Right cardiac atrium (tissue), 5 donors: ENCODE results near the gene MED29. TPM values are rescaled to one million over a fixed set of nuclear protein-coding genes. Genes with fewer than 3 reads are reported as not detected.
A peak's percentile ranks its signal among the peaks of the same experiment; 100 is the strongest.

Experiments used
- ATAC-seq, 2 donors: fragments of 200-7000 bp; cut with Tn5 transposase; one replicate each; pipeline versions ENCODE4 v1.8.0 to v1.9.1; 2020; ENCODE audit warnings: moderate library complexity in 2 of 2, mild to moderate bottlenecking in 1 of 2
- DNase-seq, 3 donors: peaks; one replicate each; pipeline ENCODE4 v3.0.0-alpha.2; 2020
- H3K27ac ChIP-seq: one replicate; pipeline ENCODE4 v1.5.1; 2013; ENCODE audit warnings: mild to moderate bottlenecking, low read length, control low read depth, moderate library complexity
- H3K27me3 ChIP-seq: one replicate; pipeline ENCODE4 v1.6.1; 2013; ENCODE audit not compliant: control insufficient read depth, insufficient read depth
- H3K4me1 ChIP-seq: one replicate; pipeline ENCODE4 v1.6.1; 2013; ENCODE audit warnings: low read length; ENCODE audit not compliant: control insufficient read depth, insufficient read depth
- H3K4me3 ChIP-seq: one replicate; pipeline ENCODE4 v1.5.1; 2013; ENCODE audit warnings: low read length, control low read depth
- H3K9me3 ChIP-seq: one replicate; pipeline ENCODE4 v1.6.1; 2013; ENCODE audit warnings: low read length; ENCODE audit not compliant: control insufficient read depth
- WGBS: extraction: QIAGEN DNeasy Blood & Tissue Kit; methylation state at CpG from one replicate; pipeline ENCODE4 v1.1.7; 2013; 5-methylcytosine and 5-hydroxymethylcytosine counted together
- intact Hi-C, 4 donors: fragments of 100-400 bp; cut with DNase I; formaldehyde crosslinking; loops; one replicate each; pipeline versions ENCODE4 v1.11.0 to v1.14.0; 2022 to 2023
- polyA plus RNA-seq: library from polyadenylated mRNA; stranded (reverse); fragments of 200-250 nt; gene quantifications from one replicate; pipeline ENCODE4 v1.2.3, GENCODE V29; 2013
- total RNA-seq, 4 donors: library from RNA; stranded (reverse); fragmentation: NEBNext Ultra II Directional; extraction: Animal tissue kit (Norgen Biotek cat#: 25700); gene quantifications; one replicate each; pipeline ENCODE4 v1.2.1, GENCODE V29; 2021
- donor health status: healthy with polysubstance abuse.
- donor health status: DM: no; HTN: yes; CAD: no.
- donor health status: DM: no; HTN: no; CAD: no.
- donor health status: DM: no; HTN: yes; CAD: no; lungs with severe emphysema.
- donor health status: DM: yes; HTN: yes; CAD: no.

Gene MED29
- total and polyA plus RNA-seq, 5 donors = 25.1 to 38.3 (median 27.1) TPM

- ATAC-seq = no peak
- no peaks in the 10 kb centered on the region for H3K9me3 ChIP-seq
- WGBS = 77% methylated on average over 16 of the region's 16 CpGs
- no peak overlapping the region for H3K4me3 ChIP-seq
- peak in 2 of 3 donors; percentile 42 to 60 for DNase-seq
- intact Hi-C loops = no loop called here
- H3K4me1 ChIP-seq = peaks cover 4% of the 10 kb centered on the region
- no peak overlapping the region for H3K27ac ChIP-seq
- H3K27me3 ChIP-seq = no peaks in the 10 kb centered on the region
Measured at GRCh38 chr19:39424934-39425333, 33.8 kb downstream of the MED29 start.

- 88% methylated on average over 7 of the region's 7 CpGs for WGBS
- no peak for ATAC-seq
- peak in 1 of 3 donors; percentile 6 for DNase-seq
- H3K9me3 ChIP-seq = no peaks in the 10 kb centered on the region
- intact Hi-C loops = no loop called here
- H3K27ac ChIP-seq = no peak overlapping the region
- no peaks in the 10 kb centered on the region for H3K27me3 ChIP-seq
- H3K4me1 ChIP-seq = peaks cover 4% of the 10 kb centered on the region
- no peak overlapping the region for H3K4me3 ChIP-seq
Measured at GRCh38 chr19:39425744-39426143, 34.6 kb downstream of the MED29 start.

- intact Hi-C loops = no loop called here
- DNase-seq = no peak
- H3K4me1 ChIP-seq = peaks cover 4% of the 10 kb centered on the region
- no peak for ATAC-seq
- no peak overlapping the region for H3K27ac ChIP-seq
- 53% methylated on average over 5 of the region's 5 CpGs for WGBS
- H3K4me3 ChIP-seq = no peak overlapping the region
- H3K9me3 ChIP-seq = no peaks in the 10 kb centered on the region
- H3K27me3 ChIP-seq = no peaks in the 10 kb centered on the region
Measured at GRCh38 chr19:39426170-39426569, 35.0 kb downstream of the MED29 start.

GRCh38 chr19:39427707-39428106 lies 36.5 kb downstream of the MED29 start:
- no peaks in the 10 kb centered on the region for H3K27me3 ChIP-seq
- no peak overlapping the region for H3K4me3 ChIP-seq
- no peak for ATAC-seq
- 89% methylated on average over 11 of the region's 11 CpGs for WGBS
- DNase-seq = peak in 1 of 3 donors; percentile 21
- peaks cover 4% of the 10 kb centered on the region for H3K4me1 ChIP-seq
- no peak overlapping the region for H3K27ac ChIP-seq
- intact Hi-C loops = no loop called here
- no peaks in the 10 kb centered on the region for H3K9me3 ChIP-seq

GRCh38 chr19:39428283-39429112 lies 37.3 kb downstream of the MED29 start:
- Histone ChIP-seq H3K27ac (peak overlapping the region; percentile 82), H3K4me3 (no peak overlapping the region), H3K4me1 (peaks cover 4% of the 10 kb centered on the region), H3K9me3 (no peaks in the 10 kb centered on the region), H3K27me3 (no peaks in the 10 kb centered on the region)
- intact Hi-C loops = no loop called here
- ATAC-seq (peak; percentile 73 to 88), DNase-seq (peak; percentile 83 to 91 (median 91))
- 17% methylated on average over 23 of the region's 23 CpGs for WGBS

- intact Hi-C loops = no loop called here
- H3K27me3 ChIP-seq = no peaks in the 10 kb centered on the region
- 62% methylated on average over 25 of the region's 25 CpGs for WGBS
- ATAC-seq (peak in 1 of 2 donors; percentile 52), DNase-seq (peak in 2 of 3 donors; percentile 53 to 62)
- peak overlapping the region; percentile 13 for H3K27ac ChIP-seq
- H3K9me3 ChIP-seq = no peaks in the 10 kb centered on the region
- no peak overlapping the region for H3K4me3 ChIP-seq
- H3K4me1 ChIP-seq = peaks cover 7% of the 10 kb centered on the region
Measured at GRCh38 chr19:39430675-39431593, 39.8 kb downstream of the MED29 start.

GRCh38 chr19:39432677-39433025 lies 41.5 kb downstream of the MED29 start:
- DNase-seq (peak in 1 of 3 donors; percentile 36), ATAC-seq (no peak)
- WGBS = 97% methylated on average over 8 of the region's 8 CpGs
- no peak overlapping the region for H3K4me3 ChIP-seq
- H3K27ac ChIP-seq = no peak overlapping the region
- no peaks in the 10 kb centered on the region for H3K9me3 ChIP-seq
- peaks cover 7% of the 10 kb centered on the region for H3K4me1 ChIP-seq
- intact Hi-C loops = no loop called here
- no peaks in the 10 kb centered on the region for H3K27me3 ChIP-seq

- 93% methylated on average over 8 of the region's 8 CpGs for WGBS
- H3K4me3 ChIP-seq = no peak overlapping the region
- peaks cover 5% of the 10 kb centered on the region for H3K4me1 ChIP-seq
- intact Hi-C loops = no loop called here
- DNase-seq (peak in 1 of 3 donors; percentile 27), ATAC-seq (no peak)
- no peak overlapping the region for H3K27ac ChIP-seq
- no peaks in the 10 kb centered on the region for H3K27me3 ChIP-seq
- H3K9me3 ChIP-seq = no peaks in the 10 kb centered on the region
Measured at GRCh38 chr19:39433480-39434079, 42.4 kb downstream of the MED29 start.

GRCh38 chr19:39434123-39435076 lies 43.2 kb downstream of the MED29 start:
- 52% methylated on average over 10 of the region's 10 CpGs for WGBS
- Histone ChIP-seq H3K9me3 (no peaks in the 10 kb centered on the region), H3K4me3 (peak overlapping the region; percentile 88), H3K27ac (no peak overlapping the region), H3K4me1 (peaks cover 3% of the 10 kb centered on the region), H3K27me3 (no peaks in the 10 kb centered on the region)
- ATAC-seq (no peak), DNase-seq (peak in 1 of 3 donors; percentile 33)
- intact Hi-C loops = no loop called here
